ENCODE results near the gene SLC50A1. TPM values are rescaled to one million over a fixed set of nuclear protein-coding genes. Genes with fewer than 3 reads are reported as not detected.
A peak's percentile ranks its signal among the peaks of the same experiment; 100 is the strongest.

The SLC50A1 gene
- total RNA-seq, 1 donor from 2014 or later: 44.7 TPM

- Histone ChIP-seq H3K4me1 (peaks cover 14% of the 10 kb centered on the region), H3K27me3 (no peaks in the 10 kb centered on the region), H3K4me3 (peak overlapping the region; percentile 25), H3K27ac (peak overlapping the region; percentile 4), H3K9me3 (no peaks in the 10 kb centered on the region), H3K36me3 (no peaks in the 10 kb centered on the region)
- intact Hi-C loops (cut with DNase I): no loop called here
- DNase-seq (peak; percentile 66), ATAC-seq (no peak)
- TF ChIP-seq CTCF (IDR thresholded peaks at IDR 0.05): no peak
Measured at GRCh38 chr1:155177918-155178281, 42.2 kb downstream of the SLC50A1 start.

GRCh38 chr1:155178441-155179111, 42.9 kb downstream of the SLC50A1 start:
- Histone ChIP-seq H3K27ac (peak overlapping the region; percentile 4), H3K27me3 (no peaks in the 10 kb centered on the region), H3K9me3 (no peaks in the 10 kb centered on the region), H3K4me1 (peaks cover 12% of the 10 kb centered on the region), H3K4me3 (peak overlapping the region; percentile 25), H3K36me3 (no peaks in the 10 kb centered on the region)
- peak; percentile 29 for ATAC-seq
- intact Hi-C loops (cut with DNase I): no loop called here
- TF ChIP-seq CTCF (IDR thresholded peaks at IDR 0.05): no peak
- peak; percentile 79 for DNase-seq

- peaks cover 12% of the 10 kb centered on the region for H3K4me1 ChIP-seq
- no peaks in the 10 kb centered on the region for H3K36me3 ChIP-seq
- no peaks in the 10 kb centered on the region for H3K9me3 ChIP-seq
- H3K27me3 ChIP-seq: no peaks in the 10 kb centered on the region
- ATAC-seq (no peak), DNase-seq (peak; percentile 68)
- no peak overlapping the region for H3K4me3 ChIP-seq
- intact Hi-C loops (cut with DNase I): no loop called here
- TF ChIP-seq CTCF (IDR thresholded peaks at IDR 0.05): no peak
- peak overlapping the region; percentile 4 for H3K27ac ChIP-seq
Measured at GRCh38 chr1:155179112-155180031, 43.7 kb downstream of the SLC50A1 start.

GRCh38 chr1:155181371-155182051, 45.9 kb downstream of the SLC50A1 start:
- TF ChIP-seq CTCF (IDR thresholded peaks at IDR 0.05): no peak
- Histone ChIP-seq H3K36me3 (no peaks in the 10 kb centered on the region), H3K27me3 (no peaks in the 10 kb centered on the region), H3K27ac (no peak overlapping the region), H3K4me1 (peaks cover 20% of the 10 kb centered on the region), H3K4me3 (no peak overlapping the region), H3K9me3 (no peaks in the 10 kb centered on the region)
- ATAC-seq (no peak), DNase-seq (no peak)
- intact Hi-C loops (cut with DNase I): no loop called here

GRCh38 chr1:155182052-155182550, 46.4 kb downstream of the SLC50A1 start:
- intact Hi-C loops (cut with DNase I): no loop called here
- Histone ChIP-seq H3K4me3 (no peak overlapping the region), H3K27me3 (no peaks in the 10 kb centered on the region), H3K9me3 (no peaks in the 10 kb centered on the region), H3K4me1 (peaks cover 15% of the 10 kb centered on the region), H3K27ac (no peak overlapping the region), H3K36me3 (no peaks in the 10 kb centered on the region)
- no peak for ATAC-seq
- no peak for TF ChIP-seq CTCF (IDR thresholded peaks at IDR 0.05)
- DNase-seq: no peak
